Colonic mucosa (tissue), 4 donors: Measurements from ENCODE around the gene STAB1. TPM values are rescaled to one million over a fixed set of nuclear protein-coding genes. Genes with fewer than 3 reads are reported as not detected.

Source experiments
- DNase-seq: peaks from one replicate; pipeline ENCODE4 v3.0.0-alpha.2; 2020
- H3K27ac ChIP-seq: fragments of 200-600 bp; one replicate; pipeline ENCODE4 v1.8.0; 2021
- H3K27me3 ChIP-seq: fragments of 200-600 bp; one replicate; pipeline ENCODE4 v1.8.0; 2021
- H3K36me3 ChIP-seq: fragments of 200-600 bp; one replicate; pipeline ENCODE4 v1.8.0; 2021
- H3K4me1 ChIP-seq: fragments of 200-600 bp; one replicate; pipeline ENCODE4 v1.8.0; 2021; ENCODE audit warnings: mild to moderate bottlenecking
- H3K4me3 ChIP-seq: fragments of 200-600 bp; one replicate; pipeline ENCODE4 v1.8.0; 2021
- H3K9ac ChIP-seq, 2 donors: one replicate each; pipeline ENCODE4 v1.7.0; 2013; ENCODE audit warnings: control low read depth in 2 of 2, low read depth in 2 of 2, low read length in 2 of 2
- H3K9me3 ChIP-seq: fragments of 200-600 bp; one replicate; pipeline ENCODE4 v1.8.0; 2021
- intact Hi-C: fragments of 100-400 bp; cut with DNase I; formaldehyde crosslinking; loops from one replicate; pipeline ENCODE4 v1.14.1; 2022
- total RNA-seq, 2 donors: library from RNA; stranded (reverse); fragmentation: NEBNext Ultra II Directional in 1 of 2; extraction: Animal tissue kit (Norgen Biotek cat#: 25700) in 1 of 2; gene quantifications; one replicate each; pipeline ENCODE4 v1.2.1, GENCODE V29; 2021
- TF ChIP-seq, protein P1 (sequence below): fragments of 200-600 bp; IDR thresholded peaks from one replicate; pipeline ENCODE4 v1.8.0; 2022; ENCODE audit warnings: antibody characterized with exemption, mild to moderate bottlenecking
- donor health status: healthy.
- donor health status: DM: no; HTN: no; CAD: no.
- donor health status: DM: no; HTN: no; CAD: no.

Gene STAB1
- total RNA-seq, 2 donors from 2014 or later: 41.1 to 46.5 TPM

DNA sequence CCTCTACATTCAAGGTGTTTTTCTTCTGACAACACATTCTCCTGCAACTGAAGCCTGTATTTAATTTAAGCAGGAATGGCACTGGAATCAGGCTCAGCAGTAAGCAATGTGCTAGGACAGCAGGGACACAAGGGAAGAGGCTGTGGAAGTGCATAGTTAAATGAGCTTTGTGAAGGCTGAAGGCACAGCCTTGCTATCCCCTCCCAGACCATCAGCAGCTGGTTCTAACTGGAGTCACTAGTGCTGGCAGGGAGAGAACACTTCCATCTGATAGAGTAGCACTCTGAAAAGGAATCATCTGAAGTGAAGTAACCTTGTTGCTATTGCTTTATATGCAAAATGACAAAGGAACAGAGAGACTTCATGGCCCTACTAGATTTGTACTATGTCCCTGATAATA lies 56.0 kb downstream of the STAB1 start:
- intact Hi-C loops: no loop called here
- H3K36me3 ChIP-seq: peaks cover 8% of the 10 kb centered on the region

DNA sequence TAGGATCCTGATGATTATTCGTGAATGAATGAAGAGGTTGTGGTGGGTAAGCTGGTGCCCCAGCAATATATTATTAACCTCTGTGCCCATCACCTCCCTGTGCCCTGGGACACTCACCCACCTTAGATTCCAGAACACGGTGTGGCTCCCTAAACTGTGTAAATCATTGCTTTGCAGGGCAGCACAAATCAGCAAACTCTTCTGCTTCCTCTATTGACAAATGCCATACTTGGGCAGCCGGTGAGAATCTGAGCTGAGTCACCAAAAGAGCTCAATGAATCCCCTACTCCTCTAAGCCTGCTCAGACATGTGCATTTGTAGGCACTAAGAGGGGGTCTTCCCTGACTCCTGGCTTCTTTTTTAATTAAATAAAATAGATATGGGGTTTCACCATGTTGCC lies 57.0 kb downstream of the STAB1 start:
- H3K36me3 ChIP-seq: peaks cover 8% of the 10 kb centered on the region
- no peaks in the 10 kb centered on the region for H3K4me1 ChIP-seq
- no peaks in the 10 kb centered on the region for H3K9me3 ChIP-seq
- no peaks in the 10 kb centered on the region for H3K27me3 ChIP-seq
- intact Hi-C loops: no loop called here
- no peak for DNase-seq
- TF ChIP-seq, protein P1, sequence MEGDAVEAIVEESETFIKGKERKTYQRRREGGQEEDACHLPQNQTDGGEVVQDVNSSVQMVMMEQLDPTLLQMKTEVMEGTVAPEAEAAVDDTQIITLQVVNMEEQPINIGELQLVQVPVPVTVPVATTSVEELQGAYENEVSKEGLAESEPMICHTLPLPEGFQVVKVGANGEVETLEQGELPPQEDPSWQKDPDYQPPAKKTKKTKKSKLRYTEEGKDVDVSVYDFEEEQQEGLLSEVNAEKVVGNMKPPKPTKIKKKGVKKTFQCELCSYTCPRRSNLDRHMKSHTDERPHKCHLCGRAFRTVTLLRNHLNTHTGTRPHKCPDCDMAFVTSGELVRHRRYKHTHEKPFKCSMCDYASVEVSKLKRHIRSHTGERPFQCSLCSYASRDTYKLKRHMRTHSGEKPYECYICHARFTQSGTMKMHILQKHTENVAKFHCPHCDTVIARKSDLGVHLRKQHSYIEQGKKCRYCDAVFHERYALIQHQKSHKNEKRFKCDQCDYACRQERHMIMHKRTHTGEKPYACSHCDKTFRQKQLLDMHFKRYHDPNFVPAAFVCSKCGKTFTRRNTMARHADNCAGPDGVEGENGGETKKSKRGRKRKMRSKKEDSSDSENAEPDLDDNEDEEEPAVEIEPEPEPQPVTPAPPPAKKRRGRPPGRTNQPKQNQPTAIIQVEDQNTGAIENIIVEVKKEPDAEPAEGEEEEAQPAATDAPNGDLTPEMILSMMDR: no peak
- H3K27ac ChIP-seq: no peak overlapping the region
- H3K4me3 ChIP-seq: no peak overlapping the region
- H3K9ac ChIP-seq: no peak overlapping the region

More for the DNA sequence above, 56.0 kb downstream of the STAB1 start:
- Histone ChIP-seq H3K27ac (no peak overlapping the region), H3K9ac (no peak overlapping the region), H3K9me3 (no peaks in the 10 kb centered on the region), H3K4me1 (no peaks in the 10 kb centered on the region), H3K27me3 (no peaks in the 10 kb centered on the region), H3K4me3 (no peak overlapping the region)
- TF ChIP-seq, protein P1: no peak
- no peak for DNase-seq

DNA sequence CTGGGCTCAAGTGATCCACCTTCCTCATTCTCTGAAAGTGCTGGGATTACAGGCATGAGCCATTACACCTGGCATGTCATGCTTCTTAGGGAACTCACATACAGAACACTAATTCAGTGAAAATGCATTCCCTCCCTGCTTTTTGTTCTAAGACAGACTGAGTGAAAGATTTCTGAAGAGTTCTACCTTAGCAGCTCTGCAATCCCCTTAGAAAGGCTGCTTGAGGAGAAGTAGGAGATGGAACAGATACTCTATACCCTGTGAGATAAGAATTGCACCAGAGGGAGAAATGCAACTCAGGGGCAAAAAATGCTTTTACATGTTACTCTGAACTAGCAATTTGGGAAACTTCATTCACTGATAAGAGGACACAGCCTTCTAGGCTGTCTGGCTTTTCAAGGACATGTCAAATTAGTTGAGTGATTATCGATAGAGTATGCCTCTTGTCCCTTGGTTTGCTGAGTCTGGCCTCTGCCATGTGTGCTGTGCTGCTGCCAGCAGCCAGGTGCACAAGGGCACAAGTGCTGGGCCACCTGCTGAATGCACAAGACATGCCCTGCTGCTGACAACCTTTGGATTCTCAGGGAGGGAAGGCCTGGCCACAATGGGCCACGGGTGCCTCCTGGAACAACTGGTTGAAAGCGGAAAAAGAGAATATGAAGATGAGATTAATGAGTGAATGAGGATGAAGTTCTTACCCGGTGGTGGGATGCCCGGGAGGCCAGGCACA lies 59.1 kb downstream of the STAB1 start:
- Histone ChIP-seq H3K4me3 (no peak overlapping the region), H3K36me3 (peaks cover 21% of the 10 kb centered on the region), H3K4me1 (no peaks in the 10 kb centered on the region), H3K27me3 (no peaks in the 10 kb centered on the region), H3K27ac (no peak overlapping the region), H3K9me3 (no peaks in the 10 kb centered on the region), H3K9ac (no peak overlapping the region)
- DNase-seq: no peak
- intact Hi-C loops: no loop called here
- TF ChIP-seq, protein P1: no peak

DNA sequence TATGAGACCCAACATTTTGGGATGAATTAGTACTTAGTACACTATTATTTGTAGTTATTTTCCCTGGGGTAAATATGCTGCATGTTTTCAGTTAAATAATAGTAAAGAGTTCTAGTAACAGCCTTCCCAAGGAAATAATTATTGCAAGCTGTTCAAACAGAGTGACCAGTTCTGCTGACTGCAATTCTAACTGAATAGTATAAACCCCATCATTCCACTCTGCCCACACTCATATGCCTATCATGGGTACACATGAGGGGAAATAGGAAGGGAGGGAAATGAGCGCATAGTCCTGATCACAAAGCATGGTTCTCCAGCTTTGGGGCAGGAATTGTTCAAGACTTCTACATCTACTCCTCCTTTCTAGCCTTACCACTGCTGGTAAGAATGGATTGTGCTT lies 59.9 kb downstream of the STAB1 start:
- intact Hi-C loops: no loop called here
- Histone ChIP-seq H3K4me3 (no peak overlapping the region), H3K27ac (no peak overlapping the region), H3K9me3 (no peaks in the 10 kb centered on the region), H3K4me1 (no peaks in the 10 kb centered on the region), H3K9ac (no peak overlapping the region), H3K36me3 (peaks cover 15% of the 10 kb centered on the region), H3K27me3 (no peaks in the 10 kb centered on the region)
- DNase-seq: no peak
- TF ChIP-seq, protein P1: no peak

DNA sequence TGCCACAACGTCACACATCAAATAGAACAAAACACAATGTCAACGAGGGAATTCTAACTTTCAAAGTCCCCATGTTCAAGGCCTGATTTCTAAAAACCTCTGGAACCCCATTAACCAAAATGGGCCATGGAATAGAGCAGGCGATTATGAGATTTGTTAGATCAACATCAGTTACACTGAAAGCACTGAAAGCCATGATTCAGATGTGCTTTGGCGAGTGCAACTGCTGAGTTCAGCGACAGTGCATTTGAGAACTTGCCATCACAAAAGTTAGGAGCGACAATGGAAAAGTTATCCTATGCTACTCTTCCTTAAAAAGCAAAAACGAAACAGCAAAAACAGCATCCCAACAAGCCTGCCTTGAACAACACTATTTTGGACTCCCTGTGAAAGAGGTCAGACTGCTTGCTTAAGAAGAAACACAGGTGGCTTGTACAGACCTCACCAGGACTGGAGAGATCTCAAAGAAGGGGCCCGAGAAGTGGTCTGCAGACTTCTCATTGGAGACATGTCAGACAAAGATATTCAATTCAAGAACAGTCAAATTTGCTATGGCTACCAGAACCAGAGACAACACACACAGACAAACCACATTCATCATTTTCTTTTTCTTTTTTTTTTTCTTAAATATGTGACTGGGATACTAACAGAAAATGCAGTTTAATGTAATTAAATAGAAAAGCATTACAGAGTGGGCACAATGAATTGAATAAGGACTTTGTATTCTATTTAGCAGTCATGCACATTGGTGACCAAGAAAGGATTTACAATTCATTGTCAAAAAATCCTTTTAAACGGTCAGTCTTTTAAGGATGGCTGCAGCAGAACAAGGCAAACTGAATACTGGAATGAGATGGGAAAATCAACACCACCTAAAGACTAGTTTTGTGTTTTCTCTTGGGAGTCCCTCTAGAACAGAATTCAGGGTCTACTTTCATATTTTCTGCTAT lies 62.1 kb downstream of the STAB1 start:
- peaks cover 20% of the 10 kb centered on the region for H3K36me3 ChIP-seq
- H3K27ac ChIP-seq: no peak overlapping the region
- intact Hi-C loops: no loop called here
- H3K9ac ChIP-seq: no peak overlapping the region
- H3K27me3 ChIP-seq: no peaks in the 10 kb centered on the region
- no peaks in the 10 kb centered on the region for H3K9me3 ChIP-seq
- no peak overlapping the region for H3K4me3 ChIP-seq
- DNase-seq: no peak
- TF ChIP-seq, protein P1: no peak
- no peaks in the 10 kb centered on the region for H3K4me1 ChIP-seq
